Neural crest cell (in vitro differentiated cells): ENCODE measurements around the gene ZBED2. TPM values are rescaled to one million over a fixed set of nuclear protein-coding genes. Genes with fewer than 3 reads are reported as not detected.

ENCODE experiments used
- DNase-seq: peaks from one replicate; pipeline ENCODE4 v3.0.0; 2021; ENCODE audit warnings: low read depth, mixed read lengths, low spot score
- H3K27ac Mint-ChIP-seq: one replicate; pipeline ENCODE4 v1.8.0; 2021; ENCODE audit warnings: mild to moderate bottlenecking, mixed read lengths; ENCODE audit not compliant: unreplicated experiment
- H3K27me3 Mint-ChIP-seq: 2 replicates; pipeline ENCODE4 v1.8.0; 2021; ENCODE audit warnings: low read depth, mild to moderate bottlenecking, mixed read lengths
- H3K36me3 Mint-ChIP-seq: 2 replicates; pipeline ENCODE4 v1.8.0; 2021; ENCODE audit warnings: low read depth, mild to moderate bottlenecking, mixed read lengths
- H3K4me1 Mint-ChIP-seq: 2 replicates; pipeline ENCODE4 v1.8.0; 2021; ENCODE audit warnings: mixed read lengths
- H3K4me3 Mint-ChIP-seq: one replicate; pipeline ENCODE4 v1.8.0; 2021; ENCODE audit warnings: mild to moderate bottlenecking, mixed read lengths
- H3K9me3 Mint-ChIP-seq: 2 replicates; pipeline ENCODE4 v1.8.0; 2021; ENCODE audit warnings: mixed read lengths
- CTCF ChIP-seq: fragments of 200-600 bp; sonication (generic); conservative IDR thresholded peaks from 2 replicates; pipeline ENCODE4 v1.5.0; 2021; ENCODE audit warnings: antibody characterized with exemption, mild to moderate bottlenecking
- total RNA-seq: library from RNA; stranded (reverse); gene quantifications from 2 replicates; pipeline ENCODE4 v1.2.1, GENCODE V29; 2021

Gene ZBED2
- total RNA-seq, 1 donor from 2014 or later, result not detected

- peaks cover 4% of the 10 kb centered on the region for H3K4me1 Mint-ChIP-seq
- H3K36me3 Mint-ChIP-seq, result no peaks in the 10 kb centered on the region
- no peak overlapping the region for H3K4me3 Mint-ChIP-seq
- H3K27me3 Mint-ChIP-seq, result no peaks in the 10 kb centered on the region
- no peak for DNase-seq
- H3K9me3 Mint-ChIP-seq, result peaks cover 8% of the 10 kb centered on the region
- no peak for TF ChIP-seq CTCF
- no peak overlapping the region for H3K27ac Mint-ChIP-seq
Measured at GRCh38 chr3:111609700-111610099, 14.6 kb upstream of the ZBED2 start.

GRCh38 chr3:111608383-111608782, 13.2 kb upstream of the ZBED2 start:
- no peak for TF ChIP-seq CTCF
- H3K4me1 Mint-ChIP-seq, result peaks cover 4% of the 10 kb centered on the region
- H3K36me3 Mint-ChIP-seq, result no peaks in the 10 kb centered on the region

GRCh38 chr3:111607240-111607920, 12.2 kb upstream of the ZBED2 start:
- H3K9me3 Mint-ChIP-seq, result peaks cover 8% of the 10 kb centered on the region
- no peak overlapping the region for H3K4me3 Mint-ChIP-seq
- H3K27ac Mint-ChIP-seq, result no peak overlapping the region
- H3K36me3 Mint-ChIP-seq, result no peaks in the 10 kb centered on the region
- no peak for TF ChIP-seq CTCF
- H3K4me1 Mint-ChIP-seq, result peaks cover 4% of the 10 kb centered on the region
- H3K27me3 Mint-ChIP-seq, result no peaks in the 10 kb centered on the region
- no peak for DNase-seq

More at GRCh38 chr3:111608383-111608782, 13.2 kb upstream of the ZBED2 start:
- Mint-ChIP-seq H3K9me3 (peaks cover 8% of the 10 kb centered on the region), H3K27me3 (no peaks in the 10 kb centered on the region), H3K27ac (no peak overlapping the region), H3K4me3 (no peak overlapping the region)
- DNase-seq, result no peak

- peaks cover 8% of the 10 kb centered on the region for H3K9me3 Mint-ChIP-seq
- H3K27ac Mint-ChIP-seq, result no peak overlapping the region
- H3K27me3 Mint-ChIP-seq, result no peaks in the 10 kb centered on the region
- H3K36me3 Mint-ChIP-seq, result no peaks in the 10 kb centered on the region
- H3K4me1 Mint-ChIP-seq, result peaks cover 4% of the 10 kb centered on the region
- H3K4me3 Mint-ChIP-seq, result no peak overlapping the region
- no peak for TF ChIP-seq CTCF
- DNase-seq, result no peak
Measured at GRCh38 chr3:111605493-111605892, 10.3 kb upstream of the ZBED2 start.

- no peaks in the 10 kb centered on the region for H3K36me3 Mint-ChIP-seq
- no peak for TF ChIP-seq CTCF
- H3K4me1 Mint-ChIP-seq, result peaks cover 4% of the 10 kb centered on the region
- H3K4me3 Mint-ChIP-seq, result no peak overlapping the region
- peaks cover 8% of the 10 kb centered on the region for H3K9me3 Mint-ChIP-seq
- DNase-seq, result no peak
- H3K27me3 Mint-ChIP-seq, result no peaks in the 10 kb centered on the region
- H3K27ac Mint-ChIP-seq, result peak overlapping the region; percentile 14
Measured at GRCh38 chr3:111605018-111605417, 9.9 kb upstream of the ZBED2 start.
